ENCODE measurements around the gene TSR1. TPM values are rescaled to one million over a fixed set of nuclear protein-coding genes. Genes with fewer than 3 reads are reported as not detected.

The TSR1 gene
- total and polyA plus RNA-seq, 9 of the 15 experiments (the other 6 are each of a cell fraction or from before 2014, with no cell fraction given), result 16.4 to 87.5 (median 55.2) TPM

DNA sequence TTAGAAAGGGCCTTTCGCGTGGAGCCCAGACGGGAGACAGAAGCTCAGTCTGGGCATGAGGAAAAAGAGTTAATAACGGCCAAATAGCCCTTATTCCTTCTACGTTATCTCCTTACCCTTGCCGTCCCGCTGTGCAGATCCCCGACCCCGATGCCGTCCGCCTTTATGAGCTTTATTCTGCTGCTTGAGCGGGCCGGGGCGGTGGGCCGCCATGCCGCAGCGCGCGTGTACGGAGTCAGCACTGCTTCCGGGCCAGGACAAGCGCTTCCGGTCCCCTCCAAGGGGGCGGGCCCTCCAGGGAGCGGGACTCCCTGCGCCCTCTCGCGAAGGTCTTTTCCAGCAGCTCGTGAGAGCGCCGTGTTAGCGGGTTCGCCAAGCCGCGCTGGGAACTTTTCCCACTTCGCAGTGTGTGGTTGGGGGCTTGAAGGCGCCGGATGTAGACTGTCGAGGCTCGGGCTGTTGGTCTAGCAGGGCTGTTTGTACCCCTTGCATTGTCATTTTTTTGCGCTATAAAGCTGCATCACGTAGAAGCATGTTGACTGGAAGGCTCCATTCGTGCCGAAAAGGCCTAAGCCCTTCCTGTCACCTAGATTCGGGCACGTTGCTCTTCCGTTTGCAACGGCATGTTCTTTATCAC is at the start of gene TSR1 (continued):
- TF ChIP-seq FOXA1 (IDR thresholded peaks at IDR 0.05; ENCODE audit: borderline replicate concordance), result no peak
- no peak for TF ChIP-seq IFI16 (CRISPR knock-in tag; IDR thresholded peaks at IDR 0.05)
- no peak for TF ChIP-seq TFAM (CRISPR knock-in tag; conservative IDR thresholded peaks at IDR 0.05)
- peak; percentile 68; the same call in 1 of the 2 replicates for TF ChIP-seq ESRRA (IDR thresholded peaks at IDR 0.05; ENCODE audit: borderline replicate concordance, low read depth)
- no peak for TF ChIP-seq SAFB (IDR thresholded peaks at IDR 0.05; ENCODE audit: borderline replicate concordance, low read depth, low read length)
- TF ChIP-seq ZKSCAN1 (IDR thresholded peaks at IDR 0.05; ENCODE audit: low read depth, low read length), result no peak
- no peak for TF ChIP-seq JUNB (CRISPR knock-in tag; conservative IDR thresholded peaks at IDR 0.05)
- no peak for TF ChIP-seq XRCC4 (IDR thresholded peaks at IDR 0.05; ENCODE audit: extremely low read depth, insufficient read depth, insufficient read length)
- no peak for TF ChIP-seq ZNF23 (CRISPR knock-in tag; IDR thresholded peaks at IDR 0.05)
- no peak for TF ChIP-seq BACH1 (tag; IDR thresholded peaks at IDR 0.05)
- TF ChIP-seq ZNF24 (IDR thresholded peaks at IDR 0.05), result no peak
- no peak for TF ChIP-seq SREBF1 (IDR thresholded peaks at IDR 0.05; ENCODE audit: borderline replicate concordance, low read depth, low read length)
- no peak for TF ChIP-seq RUNX1 (IDR thresholded peaks at IDR 0.05; ENCODE audit: low read depth)
- no peak for TF ChIP-seq MCM2 (IDR thresholded peaks at IDR 0.05; ENCODE audit: low read depth)
- TF ChIP-seq KLF16 (IDR thresholded peaks at IDR 0.05), result no peak
- TF ChIP-seq ZBTB7A (IDR thresholded peaks at IDR 0.05; ENCODE audit: borderline replicate concordance, control insufficient read depth, low read depth, low read length), result no peak
- TF ChIP-seq PHF8 (IDR thresholded peaks at IDR 0.05; ENCODE audit: borderline replicate concordance, low read length), result peak; percentile 75; the same call in 1 of the 2 replicates
- peak; percentile 86 to 94 for TF ChIP-seq SIN3A (IDR thresholded peaks at IDR 0.05; ENCODE audit: borderline replicate concordance in 2 of 2, control insufficient read depth in 1 of 2, low read depth in 2 of 2, low read length in 2 of 2)
- TF ChIP-seq FOXM1 (IDR thresholded peaks at IDR 0.05; ENCODE audit: low read depth), result no peak
- no peak for TF ChIP-seq FOXM1 (CRISPR knock-in tag; IDR thresholded peaks at IDR 0.05; ENCODE audit: low read depth)
- TF ChIP-seq, protein P1, sequence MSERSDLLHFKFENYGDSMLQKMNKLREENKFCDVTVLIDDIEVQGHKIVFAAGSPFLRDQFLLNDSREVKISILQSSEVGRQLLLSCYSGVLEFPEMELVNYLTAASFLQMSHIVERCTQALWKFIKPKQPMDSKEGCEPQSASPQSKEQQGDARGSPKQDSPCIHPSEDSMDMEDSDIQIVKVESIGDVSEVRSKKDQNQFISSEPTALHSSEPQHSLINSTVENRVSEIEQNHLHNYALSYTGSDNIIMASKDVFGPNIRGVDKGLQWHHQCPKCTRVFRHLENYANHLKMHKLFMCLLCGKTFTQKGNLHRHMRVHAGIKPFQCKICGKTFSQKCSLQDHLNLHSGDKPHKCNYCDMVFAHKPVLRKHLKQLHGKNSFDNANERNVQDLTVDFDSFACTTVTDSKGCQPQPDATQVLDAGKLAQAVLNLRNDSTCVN (CRISPR knock-in tag; IDR thresholded peaks at IDR 0.05), result no peak
- TF ChIP-seq ZNF79 (CRISPR knock-in tag; IDR thresholded peaks at IDR 0.05; ENCODE audit: low read depth), result no peak
- TF ChIP-seq ZNF512 (tag; IDR thresholded peaks at IDR 0.05), result no peak
- no peak for TF ChIP-seq SMARCC2 (IDR thresholded peaks at IDR 0.05; ENCODE audit: low read depth)
- TF ChIP-seq CHAMP1 (IDR thresholded peaks at IDR 0.05), result no peak
- peak; percentile 95 for TF ChIP-seq POLR2G (IDR thresholded peaks at IDR 0.05; ENCODE audit: low read depth, low read length)
